Fibroblast of skin of left biceps (primary cell): ENCODE data around the gene ATP8B1.
"Not testable (repeated sequence)": the region's sequence is repeated elsewhere in the genome, so short reads cannot be mapped to it uniquely, and the experiment has no call there.

ENCODE experiments used
- DNase-seq, 2 experiments: peaks; one replicate each; pipeline ENCODE4 v3.0.0-alpha.2; 2013; ENCODE audit warnings: low read depth in 2 of 2

Gene ATP8B1

DNA sequence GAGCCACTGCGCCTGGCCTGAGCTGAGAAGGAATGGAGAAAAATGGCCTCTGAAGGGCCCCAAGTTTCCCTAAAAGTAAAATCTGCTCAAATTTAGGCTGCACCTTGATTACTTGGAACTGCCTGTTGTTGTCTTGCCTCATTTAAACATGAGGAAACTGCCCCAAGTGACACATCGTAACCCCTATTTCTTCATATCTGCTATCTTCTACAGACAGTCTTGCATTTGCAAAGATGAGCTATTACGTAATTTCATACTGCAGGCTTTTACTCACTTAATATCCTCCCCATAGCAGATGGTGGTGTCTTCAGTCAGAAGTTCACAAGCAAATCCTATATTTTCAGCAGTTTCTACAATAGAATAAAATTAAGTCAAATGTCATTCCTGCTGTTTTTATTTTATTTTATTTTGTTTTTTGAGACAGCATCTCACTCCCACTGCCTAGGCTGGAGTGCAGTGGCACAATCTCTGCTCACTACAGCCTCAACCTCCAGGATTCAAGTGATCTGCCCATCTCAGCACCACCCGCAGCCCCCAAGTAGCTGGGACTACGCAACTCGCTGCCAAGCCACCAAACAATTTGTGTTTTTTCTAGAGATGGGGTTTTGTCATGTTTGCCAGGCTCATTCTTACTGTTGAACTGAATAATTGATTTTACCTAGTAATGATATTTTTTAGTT, 136.2 kb downstream of the ATP8B1 start:
- peak; percentile 61 to 63 for DNase-seq

DNA sequence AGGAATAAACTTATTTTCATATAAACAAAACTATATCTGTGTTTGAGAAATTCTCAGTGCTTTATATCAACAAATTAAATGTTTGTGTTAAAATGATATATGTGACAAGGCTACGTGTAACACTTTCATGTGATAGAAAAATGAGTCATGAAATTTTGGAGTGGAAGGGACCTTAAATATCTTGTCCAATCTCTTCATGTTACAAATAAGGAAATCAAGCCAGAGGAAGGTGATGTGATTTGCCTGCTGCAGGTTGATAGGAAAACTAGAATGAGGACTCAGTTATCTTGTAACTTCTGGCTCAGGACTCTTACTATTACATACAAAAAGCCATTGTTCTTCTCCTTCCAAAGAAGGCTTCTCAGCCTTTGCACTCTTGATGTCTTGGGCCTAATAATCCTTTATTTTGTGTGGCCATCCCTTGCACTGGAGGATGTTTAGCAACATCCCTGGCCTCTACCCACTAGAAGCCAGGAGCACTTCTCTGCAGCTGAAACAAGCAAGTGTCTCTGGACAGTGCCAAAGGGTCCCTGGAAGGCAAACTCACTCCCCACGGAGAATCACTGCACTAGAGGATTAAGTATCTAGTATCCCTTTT, 138.4 kb downstream of the ATP8B1 start:
- DNase-seq, result no peak

DNA sequence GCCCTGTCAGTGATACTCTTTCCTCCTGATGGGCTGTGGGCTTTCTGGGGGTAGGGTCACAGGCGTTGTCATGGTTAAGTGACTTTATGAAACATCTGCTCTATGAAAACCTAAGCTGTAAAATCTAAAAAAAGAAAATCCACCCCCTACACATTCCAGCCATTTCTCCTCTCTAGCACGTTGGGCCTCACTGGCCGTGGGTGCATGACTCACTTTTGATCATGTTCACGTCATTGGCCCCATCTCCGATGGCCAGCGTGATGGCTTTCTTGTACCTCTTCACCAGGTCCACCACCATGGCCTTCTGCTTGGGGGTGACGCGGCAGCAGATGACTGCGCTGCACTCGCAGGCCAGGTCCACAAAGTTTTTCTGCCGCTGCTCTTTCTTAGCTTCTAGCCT, 142.2 kb downstream of the ATP8B1 start:
- peak; percentile 9 to 18 for DNase-seq

DNA sequence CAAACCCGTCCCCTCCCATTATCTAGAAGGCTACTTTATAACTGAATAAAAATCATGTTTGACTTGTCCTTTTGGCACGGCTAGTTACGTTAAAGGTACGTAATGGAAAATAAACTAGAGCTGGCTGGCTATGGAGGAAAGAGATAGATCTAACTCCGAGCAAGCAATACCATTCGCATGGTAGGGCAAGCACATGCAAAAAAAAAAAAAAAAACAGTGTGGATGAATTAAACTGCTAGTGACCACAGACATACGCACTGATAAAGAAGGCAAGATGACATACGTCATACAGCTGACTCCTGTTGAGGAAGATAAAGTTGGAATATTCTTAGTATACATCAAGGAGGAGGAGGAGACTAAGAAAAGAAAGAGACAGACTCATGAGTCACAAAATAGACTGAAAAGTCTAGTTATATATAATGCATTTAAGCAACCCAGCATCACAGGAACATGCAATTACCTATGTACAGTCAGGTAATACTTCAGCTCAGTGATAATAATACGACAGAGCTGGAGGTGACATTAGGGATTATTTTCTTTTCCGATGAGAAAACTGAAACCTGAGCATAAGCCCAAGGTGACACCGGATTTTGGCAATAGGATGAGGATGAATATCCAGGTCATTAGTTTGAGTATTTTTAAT, 143.5 kb downstream of the ATP8B1 start:
- no peak for DNase-seq

DNA sequence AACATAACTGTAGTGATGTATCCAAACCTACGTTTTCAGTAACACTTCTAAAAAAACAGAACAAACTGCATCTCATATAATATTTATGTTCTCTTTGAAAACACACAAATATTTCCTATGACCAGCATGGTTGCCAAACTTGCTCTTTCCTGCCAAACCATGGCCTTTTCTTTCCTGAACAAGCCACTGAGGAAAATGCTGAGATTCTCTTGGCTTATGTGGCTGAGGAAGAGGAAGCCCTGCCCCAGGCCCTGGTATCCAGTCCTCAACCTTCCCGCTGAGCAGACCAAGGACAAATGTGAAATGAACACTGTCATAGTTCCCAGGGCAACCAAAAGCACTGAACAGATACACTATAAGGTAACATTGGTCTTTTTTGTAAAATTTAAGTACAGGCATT, 145.6 kb downstream of the ATP8B1 start:
- DNase-seq, result no peak

DNA sequence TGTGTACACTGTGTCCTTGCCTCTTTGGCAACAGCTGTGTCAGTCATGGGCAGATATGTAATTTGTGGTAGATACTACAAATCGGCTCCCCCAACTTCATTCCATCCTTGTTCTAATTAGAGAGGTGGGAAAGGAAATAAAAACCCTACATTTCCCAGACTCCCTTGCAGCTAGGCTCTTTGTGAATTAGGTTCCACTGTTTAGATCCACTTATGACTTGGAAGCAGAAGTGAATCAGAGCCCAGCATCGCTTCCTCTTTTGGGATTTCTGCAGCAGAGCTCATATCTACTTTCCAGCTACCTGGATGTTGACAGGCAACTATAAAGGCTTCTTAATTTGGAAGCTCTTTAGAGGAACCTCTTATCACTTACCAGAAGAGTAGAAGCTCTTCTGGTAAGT, 147.4 kb downstream of the ATP8B1 start:
- DNase-seq, result no peak

DNA sequence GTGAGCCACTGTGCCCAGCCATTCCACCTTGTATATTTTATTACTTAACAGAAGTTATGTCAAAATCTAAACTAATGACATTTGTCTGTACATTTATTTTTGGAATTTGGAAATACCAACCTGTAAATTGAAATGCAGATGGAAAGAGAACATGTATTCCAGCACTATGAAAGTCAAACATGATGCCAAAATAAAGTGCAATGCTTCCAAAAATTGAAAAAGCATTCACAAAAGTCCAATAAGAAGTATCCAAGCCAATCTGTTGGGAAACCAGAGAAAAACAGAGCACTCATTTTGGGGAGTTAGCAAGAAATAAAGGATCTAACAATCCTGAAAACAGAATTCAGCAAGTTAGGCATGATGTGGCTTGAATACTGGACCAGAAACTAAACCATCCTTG, 151.2 kb downstream of the ATP8B1 start:
- DNase-seq, result no peak

DNA sequence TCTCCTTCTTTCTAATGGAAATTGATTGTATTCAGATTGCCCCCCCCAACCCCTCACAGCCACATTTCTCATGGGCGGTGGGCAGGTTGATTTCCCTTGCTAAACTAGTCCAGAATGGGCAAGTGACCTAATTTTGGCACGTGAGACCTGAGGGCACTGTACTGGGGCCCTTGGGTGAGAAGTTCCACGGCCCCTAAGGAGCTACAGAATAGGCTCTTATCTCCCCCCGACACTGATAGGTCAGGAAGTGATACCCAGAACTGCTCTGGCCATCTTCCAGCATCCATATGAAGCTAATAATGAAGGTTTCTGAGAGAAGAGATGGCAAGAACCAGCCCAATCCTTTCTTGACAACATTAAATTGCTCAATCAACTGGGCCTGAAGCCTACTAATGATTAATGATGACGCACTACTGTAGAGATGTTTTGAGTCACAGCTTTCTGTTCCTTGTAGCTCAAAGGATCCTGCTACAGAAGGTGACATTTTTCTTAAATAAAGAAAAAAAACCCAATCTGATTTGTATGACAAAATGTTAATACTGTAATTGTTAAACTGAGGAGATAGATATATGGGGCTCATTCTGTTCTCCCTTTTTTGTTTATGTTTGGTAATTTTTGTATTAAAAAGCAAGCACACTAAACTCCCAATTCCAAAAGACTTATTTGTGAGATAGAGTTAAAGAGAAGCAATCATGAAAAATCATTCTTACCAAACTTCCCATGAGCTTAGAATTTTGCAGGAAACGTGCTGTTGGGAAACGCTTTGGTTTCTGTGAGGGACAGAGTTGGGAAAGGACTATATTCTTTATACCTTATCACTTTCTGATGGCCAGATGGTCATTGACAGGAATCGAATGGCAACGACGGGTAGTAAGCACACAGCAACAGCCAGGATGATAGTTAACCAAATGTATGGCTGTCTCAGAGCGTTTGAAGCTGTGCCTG, 153.3 kb downstream of the ATP8B1 start:
- DNase-seq, result peak; percentile 48 to 55

DNA sequence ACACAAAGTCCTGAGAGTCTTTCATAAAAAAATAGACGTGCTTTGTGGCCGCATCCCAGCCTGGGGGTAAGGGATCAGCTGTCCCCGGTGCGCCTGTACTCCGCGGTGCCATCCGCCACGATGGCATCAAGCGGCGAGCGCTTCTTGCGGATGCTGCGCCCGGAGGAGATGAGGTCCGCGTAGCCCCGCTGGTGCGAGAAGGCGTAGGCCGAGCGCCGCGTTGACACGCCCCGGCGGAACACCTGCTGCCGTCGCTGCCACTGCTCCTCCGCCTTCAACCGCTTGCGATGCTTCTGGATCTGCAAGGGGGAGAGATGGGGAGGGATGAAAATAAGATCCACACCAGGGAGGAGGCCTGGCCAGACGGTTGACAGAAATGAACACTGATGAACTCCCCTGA, 154.7 kb downstream of the ATP8B1 start:
- DNase-seq, result no peak

DNA sequence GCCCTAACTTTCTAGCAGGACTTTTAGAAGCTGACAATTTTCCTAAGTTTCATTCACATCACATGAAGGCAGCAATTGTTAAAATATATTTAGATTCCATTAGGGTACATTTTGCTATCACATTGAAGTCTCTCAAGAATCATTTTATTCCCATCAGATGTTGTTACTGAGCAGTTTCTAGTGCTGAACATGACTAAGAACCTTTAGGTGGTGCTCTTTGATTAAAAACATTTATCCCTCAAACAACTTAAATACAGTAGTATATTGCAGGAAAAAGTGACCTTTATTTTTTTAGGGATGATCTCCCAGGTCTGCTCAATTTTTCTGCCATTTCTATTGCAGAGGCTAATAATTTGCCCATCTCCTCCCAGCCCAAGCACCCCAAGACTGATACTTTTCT, 158.6 kb downstream of the ATP8B1 start:
- no peak for DNase-seq

DNA sequence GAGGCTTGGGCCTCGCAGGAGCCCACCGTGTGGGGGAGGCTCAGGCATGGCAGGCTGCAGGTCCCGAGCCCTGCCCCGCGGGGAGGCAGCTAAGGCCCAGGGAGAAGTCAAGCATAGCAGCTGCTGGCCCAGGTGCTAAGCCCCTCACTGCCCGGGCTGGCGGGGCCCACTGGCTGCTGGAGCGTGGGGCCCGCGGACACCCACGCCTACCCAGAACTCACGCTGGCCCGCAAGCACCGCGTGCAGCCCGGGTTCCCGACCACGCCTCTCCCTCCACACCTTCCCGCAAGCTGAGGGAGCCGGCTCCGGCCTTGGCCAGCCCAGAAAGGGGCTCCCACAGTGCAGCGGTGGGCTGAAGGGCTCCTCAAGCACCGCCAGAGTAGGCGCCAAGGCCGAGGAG, 159.4 kb downstream of the ATP8B1 start:
- DNase-seq, result not testable (repeated sequence)

DNA sequence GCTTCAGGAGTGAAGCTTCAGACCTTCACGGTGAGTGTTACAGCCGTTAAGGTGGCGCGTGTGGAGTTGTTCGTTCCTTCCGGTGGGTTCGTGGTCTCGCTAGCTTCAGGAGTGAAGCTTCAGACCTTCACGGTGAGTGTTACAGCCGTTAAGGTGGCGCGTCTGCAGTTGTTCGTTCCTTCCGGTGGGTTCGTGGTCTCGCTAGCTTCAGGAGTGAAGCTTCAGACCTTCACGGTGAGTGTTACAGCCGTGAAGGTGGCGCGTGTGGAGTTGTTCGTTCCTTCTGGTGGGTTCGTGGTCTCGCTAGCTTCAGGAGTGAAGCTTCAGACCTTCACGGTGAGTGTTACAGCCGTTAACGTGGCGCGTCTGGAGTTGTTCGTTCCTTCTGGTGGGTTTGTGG, 160.7 kb downstream of the ATP8B1 start:
- not testable (repeated sequence) for DNase-seq

DNA sequence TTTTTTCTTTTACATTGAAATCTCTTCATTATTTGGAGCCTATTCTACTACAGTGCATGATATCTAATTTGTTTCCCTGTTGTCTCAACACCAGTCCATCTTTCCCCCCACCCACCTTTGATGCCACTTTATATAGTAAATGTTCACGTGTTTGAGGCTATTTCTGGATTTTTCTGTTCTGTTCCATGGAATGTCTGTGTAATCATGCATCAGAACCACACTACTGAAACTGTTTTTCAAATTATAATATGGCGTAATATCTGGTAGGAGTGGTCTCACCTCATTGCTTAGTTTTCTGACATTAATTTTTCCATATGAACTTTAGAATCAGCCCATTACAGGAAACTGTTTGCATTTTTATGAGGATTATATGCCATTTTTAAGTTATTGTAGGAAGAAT, 162.4 kb downstream of the ATP8B1 start:
- DNase-seq, result no peak

DNA sequence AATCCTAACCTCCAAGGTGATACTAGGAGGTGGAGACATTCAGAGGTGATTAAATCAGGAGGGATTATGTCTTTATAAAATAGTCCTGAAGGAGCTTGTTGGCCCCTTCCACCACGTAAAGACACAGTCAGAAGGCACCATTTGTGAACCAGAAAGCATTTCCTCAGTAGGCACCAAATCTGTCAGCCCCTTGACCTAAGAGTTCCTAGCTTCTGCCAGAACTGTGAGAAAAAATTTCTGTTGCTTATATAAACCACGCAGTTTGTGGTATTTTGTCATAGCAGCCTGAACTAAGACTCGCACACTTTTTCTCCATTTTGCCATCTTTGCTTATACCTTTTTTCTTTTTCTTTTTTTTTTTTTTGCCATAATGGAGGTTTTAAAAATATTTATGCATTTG, 162.9 kb downstream of the ATP8B1 start:
- no peak for DNase-seq

DNA sequence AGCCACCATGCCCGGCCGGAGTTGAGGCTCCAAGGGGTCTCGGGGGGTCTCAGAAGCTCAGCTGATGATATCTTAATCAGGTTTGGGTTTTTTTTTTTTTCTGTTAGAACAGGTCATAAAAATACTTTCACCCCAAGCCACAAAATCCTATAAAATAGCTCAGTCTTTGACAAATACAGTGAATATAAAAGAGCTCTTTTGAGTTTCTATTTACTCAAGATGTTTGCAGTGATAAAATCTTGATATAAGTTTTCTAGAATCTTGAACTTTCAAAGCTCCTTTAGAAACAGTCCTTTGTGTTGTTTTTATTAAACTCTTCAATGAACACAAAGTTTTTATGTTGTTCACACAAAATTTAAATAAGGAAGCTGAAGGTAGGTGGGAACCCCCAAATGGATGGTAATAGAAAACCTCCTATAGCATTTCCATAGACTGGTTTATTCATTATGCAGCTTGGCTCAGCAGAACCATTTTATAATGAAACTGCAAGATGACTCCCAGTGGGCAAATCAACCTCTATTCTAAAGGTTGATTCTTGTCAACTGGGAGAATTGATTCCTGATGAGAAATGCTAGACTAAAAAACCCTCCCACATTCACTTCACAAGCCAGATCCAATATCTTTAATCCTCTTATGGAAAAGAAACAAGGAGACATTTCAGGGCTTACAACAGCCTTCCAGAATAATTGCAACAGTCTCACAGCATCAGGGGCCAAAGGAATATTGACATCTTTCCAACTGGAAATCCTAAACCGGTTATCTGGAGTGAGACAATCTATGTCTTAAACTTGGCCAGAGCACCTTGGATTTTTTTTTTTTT, 167.9 kb downstream of the ATP8B1 start:
- peak; percentile 17 to 32 for DNase-seq

DNA sequence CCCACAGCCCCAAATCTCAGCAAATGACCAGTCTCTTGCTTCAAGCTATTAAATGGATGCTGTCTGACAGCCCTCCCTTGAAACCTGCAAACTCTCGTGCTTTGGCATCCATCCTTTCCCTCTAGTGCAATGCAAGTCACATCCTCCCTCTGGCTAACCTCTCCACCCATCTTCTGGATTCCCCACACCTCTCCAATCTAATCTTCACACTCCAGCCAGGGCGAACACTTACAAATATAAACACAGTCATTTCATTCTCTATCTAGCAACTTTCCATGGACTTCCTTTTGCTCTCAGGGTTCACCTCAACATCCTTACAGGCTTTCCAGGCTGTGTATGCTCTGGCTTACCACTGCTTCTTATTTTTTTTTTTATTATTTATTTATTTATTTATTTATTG, 171.4 kb downstream of the ATP8B1 start:
- no peak for DNase-seq

DNA sequence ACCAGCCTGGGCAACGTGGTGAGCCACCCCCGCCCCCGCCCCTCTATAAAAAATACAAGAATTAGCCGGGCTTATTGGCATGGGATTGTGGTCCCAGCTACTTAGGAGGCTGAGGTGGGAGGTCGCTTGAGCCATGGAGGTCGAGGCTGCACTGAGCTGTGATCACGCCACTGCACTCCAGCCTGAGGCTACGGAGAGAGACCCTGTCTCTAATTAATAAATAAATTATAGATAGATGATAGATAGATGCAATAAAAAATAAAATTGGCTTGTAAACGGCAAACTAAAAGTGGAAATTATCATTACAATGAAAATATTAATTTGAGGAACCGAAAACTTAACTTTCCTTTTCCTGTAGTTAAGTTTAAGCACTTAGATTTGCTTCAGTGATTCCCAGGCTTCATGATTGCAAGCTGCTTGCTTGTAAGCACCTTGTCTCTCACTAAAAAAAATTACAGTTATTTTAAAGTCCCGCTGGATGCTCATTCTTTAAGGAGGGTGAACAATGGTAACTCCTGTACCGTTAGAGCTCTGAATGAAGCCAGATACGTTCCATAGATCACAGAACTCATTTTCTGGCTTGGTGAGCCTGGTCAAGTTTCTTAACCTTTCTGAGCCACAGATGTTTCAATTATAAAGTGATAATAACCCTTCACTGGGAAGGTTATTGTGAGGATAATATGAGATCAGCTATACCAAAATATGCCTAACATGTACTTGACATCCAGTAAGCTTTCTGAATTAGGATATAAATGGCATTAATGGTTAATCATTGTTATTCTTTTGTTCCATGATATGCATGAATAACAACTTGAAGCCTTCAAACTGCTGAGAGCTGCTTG, 172.1 kb downstream of the ATP8B1 start:
- DNase-seq, result no peak

DNA sequence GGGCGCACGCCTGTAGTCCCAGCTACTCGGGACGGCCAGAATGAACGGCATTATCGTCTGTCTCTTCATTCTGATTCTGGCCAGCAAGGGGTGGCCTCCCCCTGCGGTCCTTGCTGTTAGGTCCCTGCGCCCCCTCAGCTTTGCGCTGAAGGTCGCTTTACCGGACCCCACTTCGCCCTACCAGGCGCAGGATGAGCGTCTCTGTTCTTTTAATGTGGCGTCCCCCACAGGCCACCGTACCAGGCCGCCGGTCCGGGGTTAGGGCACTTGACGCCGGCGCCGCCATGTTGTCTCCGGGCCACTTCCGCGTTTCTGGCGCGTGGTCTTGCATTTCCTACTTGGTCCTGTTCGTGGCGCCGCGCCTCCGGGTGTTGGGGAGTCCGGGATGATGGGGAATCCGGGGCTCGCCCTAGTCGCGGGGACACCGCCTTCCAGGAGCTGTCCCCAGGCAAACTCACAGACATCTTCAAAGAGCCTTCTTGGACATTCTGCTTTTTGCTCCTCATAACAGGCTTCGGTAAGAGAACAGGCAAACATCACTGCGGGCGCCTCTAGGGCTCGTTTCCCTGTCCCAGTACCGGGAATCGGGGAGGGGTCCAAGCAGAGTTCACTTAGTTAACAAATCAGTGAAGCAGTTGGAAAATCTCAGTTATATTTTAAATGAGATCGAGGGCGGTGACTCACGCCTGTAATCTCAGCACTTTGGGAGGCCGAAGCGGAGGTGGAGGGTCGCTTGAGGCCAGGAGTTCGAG, 172.9 kb downstream of the ATP8B1 start:
- DNase-seq, result peak; percentile 89 to 91

DNA sequence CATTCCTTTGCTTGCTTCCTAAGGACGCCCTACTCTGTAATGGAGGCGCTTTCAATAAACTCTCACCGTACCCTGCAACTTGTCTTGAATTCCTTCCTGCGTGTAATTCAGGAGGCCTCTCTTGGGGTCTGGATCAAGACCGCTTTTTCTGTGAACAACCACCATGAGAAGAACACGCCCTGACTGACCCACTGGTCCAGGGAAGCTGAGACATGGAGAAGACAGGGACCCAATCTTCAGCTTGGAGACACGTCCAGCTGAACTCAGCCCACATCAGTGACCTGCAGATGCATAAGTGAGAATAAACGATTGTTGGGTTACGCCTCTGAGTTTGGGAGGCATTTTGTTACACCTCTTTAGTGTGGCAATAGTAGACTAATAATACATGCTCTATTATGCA, 173.7 kb downstream of the ATP8B1 start:
- DNase-seq, result no peak

DNA sequence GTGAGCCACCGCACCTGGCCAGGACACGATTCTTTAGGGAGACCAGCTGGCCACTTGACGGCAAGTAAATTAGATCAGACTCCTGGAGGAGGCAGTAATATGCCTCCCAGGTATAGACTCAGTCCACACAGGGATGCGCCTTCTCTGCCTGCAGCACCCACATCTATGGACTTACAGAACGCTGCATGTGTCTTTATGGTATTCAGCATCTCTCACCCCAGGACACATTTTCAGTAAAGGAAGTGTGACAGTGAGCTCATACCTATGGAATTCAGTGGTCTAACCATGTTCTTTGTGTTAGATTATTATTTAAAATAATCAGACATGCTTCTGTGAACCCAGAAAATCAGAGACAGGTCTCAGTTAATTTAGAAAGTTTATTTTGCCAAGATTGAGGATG, 175.6 kb downstream of the ATP8B1 start:
- no peak for DNase-seq
